A673 (cell line): ENCODE results near the gene RNU2-1. TPM values are rescaled to one million over a fixed set of nuclear protein-coding genes. Genes with fewer than 3 reads are reported as not detected.
"Not testable (repeated sequence)": the region's sequence is repeated elsewhere in the genome, so short reads cannot be mapped to it uniquely, and the experiment has no call there.

Experiments used
- BruUV-seq: library from RNA; stranded (reverse); fragments of 400-500 nt; replicated peaks from 2 replicates; lab custom pipeline; 2021; lab: Mats Ljungman, UMichigan
- CTCF ChIA-PET: fragments of 300-600 bp; sonication (Branson Sonifier 250); formaldehyde crosslinking; loops from one replicate; lab custom pipeline; 2022; ENCODE audit warnings: antibody characterized with exemption; lab: Charles Lee
- POLR2A ChIA-PET: fragments of 300-600 bp; sonication (Branson Sonifier 250); formaldehyde crosslinking; loops from one replicate; lab custom pipeline; 2022; ENCODE audit warnings: antibody characterized with exemption; ENCODE audit not compliant: low non-redundant PET; lab: Charles Lee
- DNase-seq: peaks from one replicate; pipeline ENCODE4 v3.0.0-alpha.2; 2015; ENCODE audit warnings: low spot score
- H3K27ac ChIP-seq: fragments of 200-600 bp; sonication (generic); 2 replicates; pipeline ENCODE4 v1.5.1; 2016; ENCODE audit warnings: mixed run types, low read depth, mild to moderate bottlenecking, mixed read lengths, antibody characterized with exemption, low read length; ENCODE audit not compliant: poor library complexity, severe bottlenecking
- H3K27me3 ChIP-seq: fragments of 200-600 bp; sonication (generic); replicated peaks from 2 replicates; pipeline ENCODE4 v1.6.1; 2017; ENCODE audit warnings: mixed run types, low read depth, mild to moderate bottlenecking, mixed read lengths, antibody characterized with exemption, low read length; ENCODE audit not compliant: insufficient read depth, poor library complexity
- H3K36me3 ChIP-seq: fragments of 200-600 bp; sonication (generic); 2 replicates; pipeline ENCODE4 v1.6.1; 2016; ENCODE audit warnings: mixed run types, mild to moderate bottlenecking, mixed read lengths, antibody characterized with exemption, low read length; ENCODE audit not compliant: insufficient read depth, poor library complexity, severe bottlenecking
- H3K4me1 ChIP-seq: fragments of 200-600 bp; sonication (generic); 2 replicates; pipeline ENCODE4 v1.6.1; 2017; ENCODE audit warnings: mixed run types, mild to moderate bottlenecking, mixed read lengths, antibody characterized with exemption, low read length; ENCODE audit not compliant: insufficient read depth, poor library complexity, severe bottlenecking
- H3K4me3 ChIP-seq: fragments of 200-600 bp; sonication (generic); 2 replicates; pipeline ENCODE4 v1.5.1; 2016; ENCODE audit warnings: low read depth, mixed run types, mild to moderate bottlenecking, mixed read lengths, low read length; ENCODE audit not compliant: poor library complexity, severe bottlenecking
- H3K9me3 ChIP-seq: fragments of 200-600 bp; sonication (generic); 2 replicates; pipeline ENCODE4 v1.6.1; 2016; ENCODE audit warnings: mixed run types, low read depth, mild to moderate bottlenecking, mixed read lengths, antibody characterized with exemption, low read length; ENCODE audit not compliant: poor library complexity, severe bottlenecking
- CTCF ChIP-seq: fragments of 300-800, 200-600 bp; sonication (generic); conservative IDR thresholded peaks from 2 replicates; pipeline ENCODE4 v1.5.1; 2017; ENCODE audit warnings: low read depth, mild to moderate bottlenecking, antibody characterized with exemption, low read length, moderate library complexity, mixed read lengths
- EZH2 ChIP-seq: fragments of 200-600 bp; sonication (generic); IDR thresholded peaks from 2 replicates; pipeline ENCODE4 v1.6.1; 2017; ENCODE audit warnings: borderline replicate concordance, low read depth, mild to moderate bottlenecking, mixed read lengths, antibody characterized with exemption, low read length; ENCODE audit not compliant: poor library complexity, severe bottlenecking
- intact Hi-C: fragments of 100-400 bp; cut with micrococcal nuclease; formaldehyde crosslinking; loops from one replicate; pipeline ENCODE4 v1.10.0; 2022; ENCODE audit not compliant: unreplicated experiment
- total RNA-seq: library from RNA; stranded (reverse); gene quantifications from 2 replicates; pipeline ENCODE4 v1.2.3, GENCODE V29; 2021

RNU2-1 gene
- total RNA-seq, 1 experiment from 2014 or later = 3,906 TPM

DNA sequence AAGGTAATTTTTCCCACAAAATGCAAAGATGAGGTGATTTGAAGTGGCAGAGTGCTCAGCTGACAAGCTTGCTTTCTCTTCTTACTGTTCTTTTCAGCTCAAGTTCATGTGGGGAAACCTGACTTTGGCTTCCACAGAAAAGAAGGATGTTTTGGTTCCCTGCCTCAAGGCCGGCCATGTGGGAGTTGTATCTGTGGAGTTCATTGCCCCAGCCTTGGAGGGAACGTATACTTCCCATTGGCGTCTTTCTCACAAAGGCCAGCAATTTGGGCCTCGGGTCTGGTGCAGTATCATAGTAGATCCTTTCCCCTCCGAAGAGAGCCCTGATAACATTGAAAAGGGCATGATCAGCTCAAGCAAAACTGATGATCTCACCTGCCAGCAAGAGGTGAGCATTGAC lies 40.5 kb downstream of the RNU2-1 start:
- Histone ChIP-seq H3K4me1 (no peaks in the 10 kb centered on the region), H3K4me3 (no peak overlapping the region), H3K36me3 (peaks cover 48% of the 10 kb centered on the region), H3K27me3 (no peaks in the 10 kb centered on the region), H3K9me3 (no peaks in the 10 kb centered on the region), H3K27ac (no peak overlapping the region)
- no peak for DNase-seq
- intact Hi-C loops = no loop called here
- no TSS peak for BruUV-seq
- POLR2A ChIA-PET = no interaction called here
- CTCF ChIA-PET = no interaction called here
- no peak for TF ChIP-seq EZH2

DNA sequence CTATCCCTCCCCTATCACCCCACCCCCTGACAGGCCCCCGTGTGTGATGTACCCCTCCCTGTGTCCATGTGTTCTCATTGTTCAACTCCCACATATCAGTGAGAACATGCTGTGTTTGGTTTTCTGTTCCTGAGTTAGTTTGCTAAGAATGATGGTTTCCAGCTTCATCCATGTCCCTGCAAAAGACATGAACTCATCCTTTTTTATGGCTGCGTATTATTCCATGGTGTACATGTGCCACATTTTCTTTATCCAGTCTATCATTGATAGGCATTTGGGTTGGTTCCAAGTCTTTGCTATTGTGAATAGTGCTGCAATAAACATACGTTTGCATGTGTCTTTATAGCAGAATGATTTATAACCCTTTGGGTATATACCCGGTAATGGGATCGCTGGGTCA lies 47.1 kb downstream of the RNU2-1 start:
- H3K4me1 ChIP-seq, H3K27me3 ChIP-seq, H3K4me3 ChIP-seq, intact Hi-C loops, CTCF ChIA-PET, H3K27ac ChIP-seq, H3K9me3 ChIP-seq, POLR2A ChIA-PET, BruUV-seq, DNase-seq: not testable (repeated sequence)
- H3K36me3 ChIP-seq = peaks cover 20% of the 10 kb centered on the region

DNA sequence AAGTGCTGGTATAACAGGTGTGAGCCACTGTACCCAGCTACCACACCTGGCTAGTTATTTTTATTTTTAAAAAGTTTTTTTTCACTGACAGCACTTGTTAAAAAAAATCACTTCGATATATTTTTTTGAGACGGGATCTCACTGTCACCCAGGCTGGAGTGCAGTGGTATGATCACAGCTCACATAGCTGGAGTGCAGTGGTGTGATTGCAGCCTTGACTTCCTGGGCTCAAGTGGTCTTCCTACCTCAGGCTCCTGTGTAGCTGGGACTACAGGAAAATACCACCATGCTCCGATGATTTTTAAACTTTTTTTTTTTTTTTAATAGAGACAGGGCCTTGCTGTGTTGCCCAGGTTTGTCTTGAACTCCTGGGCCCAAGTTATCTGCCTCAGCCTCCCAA lies 49.9 kb downstream of the RNU2-1 start:
- Histone ChIP-seq H3K27ac (no peak overlapping the region), H3K9me3 (no peaks in the 10 kb centered on the region), H3K4me3 (no peak overlapping the region), H3K27me3 (no peaks in the 10 kb centered on the region), H3K36me3 (peaks cover 2% of the 10 kb centered on the region), H3K4me1 (no peaks in the 10 kb centered on the region)
- POLR2A ChIA-PET = no interaction called here
- no TSS peak for BruUV-seq
- CTCF ChIA-PET = no interaction called here
- DNase-seq = no peak
- no peak for TF ChIP-seq CTCF
- TF ChIP-seq EZH2 = no peak
- intact Hi-C loops = no loop called here

Other genes with a start within 250 kb of the RNU2-1 start
- gene RPL27, start 235.6 kb downstream of the RNU2-1 start, total RNA-seq = 547 and 560 TPM in 2 replicates
- 4.9 and 7.2 TPM in 2 replicates for gene IFI35, start 227.2 kb downstream of the RNU2-1 start, total RNA-seq
- gene VAT1, start 211.6 kb downstream of the RNU2-1 start, total RNA-seq = 45.2 and 47.0 TPM in 2 replicates
- 5.5 and 6.7 TPM in 2 replicates for gene RND2, start 208.7 kb downstream of the RNU2-1 start, total RNA-seq
- gene BRCA1, start 108.6 kb downstream of the RNU2-1 start, total RNA-seq = 24.2 and 32.9 TPM in 2 replicates
- gene NBR1, start 62.8 kb downstream of the RNU2-1 start, total RNA-seq = 19.5 and 23.0 TPM in 2 replicates
- 1.8 and 2.1 TPM in 2 replicates for gene TMEM106A, start 22.1 kb downstream of the RNU2-1 start, total RNA-seq
- gene CCDC200, start 5.4 kb downstream of the RNU2-1 start, total RNA-seq = not detected in 2 replicates
- 4.3 and 5.5 TPM in 2 replicates for gene ARL4D, start 165.0 kb upstream of the RNU2-1 start, total RNA-seq
- 24.4 and 41.2 TPM in 2 replicates for gene DHX8, start 250.0 kb upstream of the RNU2-1 start, total RNA-seq